SK-N-SH (cell line): ENCODE results near the gene ABCD1.
"Not testable (repeated sequence)": the region's sequence is repeated elsewhere in the genome, so short reads cannot be mapped to it uniquely, and the experiment has no call there.

Experiments used
- CTCF ChIP-seq: fragments of 200-600 bp; sonication (generic); IDR thresholded peaks from 2 replicates; pipeline ENCODE4 v1.6.1; 2017; ENCODE audit warnings: antibody characterized with exemption, mild to moderate bottlenecking, moderate library complexity
- RAD21 ChIP-seq: IDR thresholded peaks from 2 replicates; pipeline ENCODE4 v1.6.1; 2012; ENCODE audit warnings: mild to moderate bottlenecking, low read length
- RFX5 ChIP-seq: IDR thresholded peaks from 2 replicates; pipeline ENCODE4 v1.6.1; 2012; ENCODE audit warnings: mild to moderate bottlenecking, improper control_type of control experiment, low read length

GRCh38 chrX:153730115-153730514, 5.5 kb downstream of the ABCD1 start:
- not testable (repeated sequence) for TF ChIP-seq RFX5, CTCF, RAD21
